ENCODE measurements around the gene TRH.

TRH gene

GRCh38 chr3:129974564-129974832 lies at the start of gene TRH:
TRH (plus strand) TSS chr3:129974720; CDS start chr3:129975817, 1,097 bp downstream.
- DNase-seq (ENCODE audit: extremely low read depth in 1 of 2, low read depth in 1 of 2), result no peak

GRCh38 chr3:129927072-129927471 lies 47.4 kb upstream of the TRH start:
- DNase-seq (ENCODE audit: extremely low read depth in 1 of 2, low read depth in 1 of 2), result no peak

GRCh38 chr3:129929383-129929782 lies 45.1 kb upstream of the TRH start:
- DNase-seq (ENCODE audit: extremely low read depth in 1 of 2, low read depth in 1 of 2), result no peak

- no peak for DNase-seq (ENCODE audit: extremely low read depth in 1 of 2, low read depth in 1 of 2)
Measured at GRCh38 chr3:129933471-129933870, 41.0 kb upstream of the TRH start.

- DNase-seq (ENCODE audit: extremely low read depth in 1 of 2, low read depth in 1 of 2), result no peak
Measured at GRCh38 chr3:129934234-129935123, 40.0 kb upstream of the TRH start.

- DNase-seq (ENCODE audit: extremely low read depth in 1 of 2, low read depth in 1 of 2), result no peak
Measured at GRCh38 chr3:129936757-129937156, 37.8 kb upstream of the TRH start.

- DNase-seq (ENCODE audit: extremely low read depth in 1 of 2, low read depth in 1 of 2), result no peak
Measured at GRCh38 chr3:129937717-129938116, 36.8 kb upstream of the TRH start.

GRCh38 chr3:129938140-129938930 lies 36.2 kb upstream of the TRH start:
- DNase-seq (ENCODE audit: extremely low read depth in 1 of 2, low read depth in 1 of 2), result no peak

GRCh38 chr3:129940086-129940485 lies 34.4 kb upstream of the TRH start:
- DNase-seq (ENCODE audit: extremely low read depth in 1 of 2, low read depth in 1 of 2), result no peak

- DNase-seq (ENCODE audit: extremely low read depth in 1 of 2, low read depth in 1 of 2), result no peak
Measured at GRCh38 chr3:129942296-129942695, 32.2 kb upstream of the TRH start.

- no peak for DNase-seq (ENCODE audit: extremely low read depth in 1 of 2, low read depth in 1 of 2)
Measured at GRCh38 chr3:129943020-129943419, 31.5 kb upstream of the TRH start.

- DNase-seq (ENCODE audit: extremely low read depth in 1 of 2, low read depth in 1 of 2), result no peak
Measured at GRCh38 chr3:129944709-129945108, 29.8 kb upstream of the TRH start.

- DNase-seq (ENCODE audit: extremely low read depth in 1 of 2, low read depth in 1 of 2), result no peak
Measured at GRCh38 chr3:129947538-129948240, 26.8 kb upstream of the TRH start.

GRCh38 chr3:129950318-129951046 lies 24.0 kb upstream of the TRH start:
- no peak for DNase-seq (ENCODE audit: extremely low read depth in 1 of 2, low read depth in 1 of 2)

- DNase-seq (ENCODE audit: extremely low read depth in 1 of 2, low read depth in 1 of 2), result no peak
Measured at GRCh38 chr3:129952556-129953355, 21.8 kb upstream of the TRH start.

GRCh38 chr3:129953621-129954020 lies 20.9 kb upstream of the TRH start:
- DNase-seq (ENCODE audit: extremely low read depth in 1 of 2, low read depth in 1 of 2), result no peak

GRCh38 chr3:129954514-129954913 lies 20.0 kb upstream of the TRH start:
- no peak for DNase-seq (ENCODE audit: extremely low read depth in 1 of 2, low read depth in 1 of 2)

- no peak for DNase-seq (ENCODE audit: extremely low read depth in 1 of 2, low read depth in 1 of 2)
Measured at GRCh38 chr3:129956936-129957335, 17.6 kb upstream of the TRH start.

- no peak for DNase-seq (ENCODE audit: extremely low read depth in 1 of 2, low read depth in 1 of 2)
Measured at GRCh38 chr3:129958755-129959154, 15.8 kb upstream of the TRH start.

GRCh38 chr3:129961141-129961541 lies 13.4 kb upstream of the TRH start:
- DNase-seq (ENCODE audit: extremely low read depth in 1 of 2, low read depth in 1 of 2), result no peak

All from activated CD8-positive, alpha-beta memory T cell treated with anti-CD3 and anti-CD28 coated beads for 1 hour (primary cell).